GM23338 (cell line): ENCODE measurements around the gene SMOC2. TPM values are rescaled to one million over a fixed set of nuclear protein-coding genes. Genes with fewer than 3 reads are reported as not detected.

Experiments used
- ATAC-seq: fragments of 200-7000 bp; cut with Tn5 transposase; 3 replicates; pipeline ENCODE4 v1.9.1; 2020
- DNase-seq: peaks from one replicate; pipeline ENCODE4 v3.0.0-alpha.2; 2015; ENCODE audit warnings: low spot score
- H2AFZ ChIP-seq: fragments of 200-600 bp; sonication (generic); 2 replicates; pipeline ENCODE4 v1.8.0; 2016; ENCODE audit warnings: antibody characterized with exemption, mild to moderate bottlenecking, moderate library complexity
- H3F3A ChIP-seq: fragments of 200-600 bp; sonication (generic); replicated peaks from 2 replicates; pipeline ENCODE4 v1.8.0; 2017; ENCODE audit warnings: antibody characterized with exemption, mixed run types, low read depth
- H3K27ac ChIP-seq: fragments of 200-600 bp; sonication (generic); 2 replicates; pipeline ENCODE4 v1.6.1; 2016; ENCODE audit warnings: low read depth
- H3K27me3 ChIP-seq: fragments of 200-600 bp; sonication (generic); 2 replicates; pipeline ENCODE4 v1.8.0; 2016; ENCODE audit warnings: mild to moderate bottlenecking, mixed run types, moderate library complexity; ENCODE audit not compliant: insufficient read depth
- H3K36me3 ChIP-seq: fragments of 200-600 bp; sonication (generic); 2 replicates; pipeline ENCODE4 v1.8.0; 2016; ENCODE audit warnings: mild to moderate bottlenecking; ENCODE audit not compliant: insufficient read depth
- H3K4me1 ChIP-seq: fragments of 200-600 bp; sonication (generic); 2 replicates; pipeline ENCODE4 v1.8.0; 2016; ENCODE audit warnings: mild to moderate bottlenecking, moderate library complexity; ENCODE audit not compliant: insufficient read depth
- H3K4me2 ChIP-seq: fragments of 200-600 bp; sonication (generic); 2 replicates; pipeline ENCODE4 v1.7.1; 2017; ENCODE audit warnings: mixed run types
- H3K4me3 ChIP-seq: fragments of 200-600 bp; sonication (generic); 2 replicates; pipeline ENCODE4 v1.6.1; 2016; ENCODE audit warnings: mixed run types
- H3K79me2 ChIP-seq: fragments of 200-600 bp; sonication (generic); replicated peaks from 2 replicates; pipeline ENCODE4 v1.8.0; 2017; ENCODE audit warnings: mild to moderate bottlenecking; ENCODE audit not compliant: insufficient read depth
- H3K9me2 ChIP-seq: fragments of 200-600 bp; sonication (generic); 2 replicates; pipeline ENCODE4 v1.8.0; 2017; ENCODE audit not compliant: insufficient read depth
- H4K20me1 ChIP-seq: fragments of 200-600 bp; sonication (generic); replicated peaks from 2 replicates; pipeline ENCODE4 v1.8.0; 2017; ENCODE audit warnings: mild to moderate bottlenecking; ENCODE audit not compliant: insufficient read depth
- H3K27ac Mint-ChIP-seq: 2 replicates; pipeline ENCODE4 v1.8.0; 2020; ENCODE audit warnings: inconsistent platforms, mild to moderate bottlenecking, moderate library complexity, mixed read lengths
- H3K27me3 Mint-ChIP-seq: 3 replicates; pipeline ENCODE4 v1.8.0; 2022; ENCODE audit warnings: low read depth, mild to moderate bottlenecking, moderate library complexity, mixed read lengths, inconsistent platforms; ENCODE audit not compliant: insufficient read depth, poor library complexity
- H3K36me3 Mint-ChIP-seq: 3 replicates; pipeline ENCODE4 v1.8.0; 2021; ENCODE audit warnings: low read depth, mild to moderate bottlenecking, inconsistent platforms, moderate library complexity, mixed read lengths
- H3K4me1 Mint-ChIP-seq: 3 replicates; pipeline ENCODE4 v1.8.0; 2020; ENCODE audit warnings: mild to moderate bottlenecking, inconsistent platforms, mixed read lengths
- H3K4me3 Mint-ChIP-seq: 3 replicates; pipeline ENCODE4 v1.8.0; 2021; ENCODE audit warnings: moderate library complexity, mild to moderate bottlenecking, inconsistent platforms, mixed read lengths
- H3K9me3 Mint-ChIP-seq: 3 replicates; pipeline ENCODE4 v1.8.0; 2020; ENCODE audit warnings: moderate library complexity, mild to moderate bottlenecking, inconsistent platforms, mixed read lengths
- CREB1 ChIP-seq: fragments of 250-450 bp; sonication (Bioruptor Pico); IDR thresholded peaks from 2 replicates; pipeline ENCODE4 v1.5.0; 2020; ENCODE audit warnings: low read depth, mild to moderate bottlenecking, moderate library complexity
- NANOG ChIP-seq: IDR thresholded peaks from 2 replicates; pipeline ENCODE4 v1.6.1; 2016; ENCODE audit warnings: antibody characterized with exemption, borderline replicate concordance
- ZNF331 ChIP-seq: fragments of 250-450 bp; sonication (Bioruptor Pico); IDR thresholded peaks from 2 replicates; pipeline ENCODE4 v1.5.0; 2020; ENCODE audit warnings: low read depth, mild to moderate bottlenecking, moderate library complexity
- polyA plus RNA-seq: library from polyadenylated mRNA; unstranded; fragments of >200 nt; fragmentation: Nextera tagmentation; extraction: Ambion mirVana; gene quantifications from 2 replicates; pipeline ENCODE4 v1.2.1, GENCODE V29; 2016
- total RNA-seq: library from RNA; depleted of rRNA; stranded (reverse); fragments of >200 nt; shearing (Covaris generic); gene quantifications from 2 replicates; pipeline ENCODE4 v1.2.3, GENCODE V29; 2014
- TF ChIP-seq, protein P1 (sequence below), 2 experiments: fragments of 200-600 bp in 1 of 2; sonication (generic) in 1 of 2; conservative IDR thresholded peaks; 2 replicates each; pipeline versions ENCODE4 v1.5.1 to v1.6.1; 2016 to 2017; ENCODE audit warnings: antibody characterized with exemption in 2 of 2, low read depth in 2 of 2, mild to moderate bottlenecking in 2 of 2, moderate library complexity in 1 of 2
- TF ChIP-seq, protein P2 (sequence below): fragments of 250-450 bp; sonication (Bioruptor Pico); IDR thresholded peaks from 2 replicates; pipeline ENCODE4 v1.5.0; 2020; ENCODE audit warnings: mild to moderate bottlenecking, moderate library complexity

The SMOC2 gene
- total and polyA plus RNA-seq, 2 experiments from 2014 or later: 4.3 to 6.5 TPM

DNA sequence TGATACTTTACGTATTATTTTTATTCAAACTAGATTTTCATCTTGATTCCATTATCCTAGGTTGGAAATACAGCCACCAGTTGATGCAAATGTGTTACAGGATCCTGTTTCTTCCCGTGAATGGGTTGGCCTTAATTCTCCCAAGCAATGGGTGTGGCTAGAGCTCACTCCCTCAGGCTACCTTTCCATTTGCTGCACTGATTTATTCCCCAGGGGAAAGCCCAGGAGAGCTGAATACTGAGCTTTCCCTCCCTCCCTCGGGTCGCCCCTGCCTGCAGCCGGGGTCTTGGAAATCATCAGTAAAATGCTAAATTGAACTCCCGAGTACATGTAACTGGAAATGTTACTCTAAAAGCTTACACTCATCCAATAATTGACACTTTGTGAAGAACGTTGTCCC, 9.9 kb downstream of the SMOC2 start (continued):
- TF ChIP-seq, protein P1, sequence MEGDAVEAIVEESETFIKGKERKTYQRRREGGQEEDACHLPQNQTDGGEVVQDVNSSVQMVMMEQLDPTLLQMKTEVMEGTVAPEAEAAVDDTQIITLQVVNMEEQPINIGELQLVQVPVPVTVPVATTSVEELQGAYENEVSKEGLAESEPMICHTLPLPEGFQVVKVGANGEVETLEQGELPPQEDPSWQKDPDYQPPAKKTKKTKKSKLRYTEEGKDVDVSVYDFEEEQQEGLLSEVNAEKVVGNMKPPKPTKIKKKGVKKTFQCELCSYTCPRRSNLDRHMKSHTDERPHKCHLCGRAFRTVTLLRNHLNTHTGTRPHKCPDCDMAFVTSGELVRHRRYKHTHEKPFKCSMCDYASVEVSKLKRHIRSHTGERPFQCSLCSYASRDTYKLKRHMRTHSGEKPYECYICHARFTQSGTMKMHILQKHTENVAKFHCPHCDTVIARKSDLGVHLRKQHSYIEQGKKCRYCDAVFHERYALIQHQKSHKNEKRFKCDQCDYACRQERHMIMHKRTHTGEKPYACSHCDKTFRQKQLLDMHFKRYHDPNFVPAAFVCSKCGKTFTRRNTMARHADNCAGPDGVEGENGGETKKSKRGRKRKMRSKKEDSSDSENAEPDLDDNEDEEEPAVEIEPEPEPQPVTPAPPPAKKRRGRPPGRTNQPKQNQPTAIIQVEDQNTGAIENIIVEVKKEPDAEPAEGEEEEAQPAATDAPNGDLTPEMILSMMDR (conservative IDR thresholded peaks at IDR 0.05; ENCODE audit: low read depth in 2 of 2): no peak
- TF ChIP-seq NANOG: no peak
- no peak for TF ChIP-seq CREB1 (CRISPR knock-in tag)
- TF ChIP-seq ZNF331: no peak
- TF ChIP-seq, protein P2, sequence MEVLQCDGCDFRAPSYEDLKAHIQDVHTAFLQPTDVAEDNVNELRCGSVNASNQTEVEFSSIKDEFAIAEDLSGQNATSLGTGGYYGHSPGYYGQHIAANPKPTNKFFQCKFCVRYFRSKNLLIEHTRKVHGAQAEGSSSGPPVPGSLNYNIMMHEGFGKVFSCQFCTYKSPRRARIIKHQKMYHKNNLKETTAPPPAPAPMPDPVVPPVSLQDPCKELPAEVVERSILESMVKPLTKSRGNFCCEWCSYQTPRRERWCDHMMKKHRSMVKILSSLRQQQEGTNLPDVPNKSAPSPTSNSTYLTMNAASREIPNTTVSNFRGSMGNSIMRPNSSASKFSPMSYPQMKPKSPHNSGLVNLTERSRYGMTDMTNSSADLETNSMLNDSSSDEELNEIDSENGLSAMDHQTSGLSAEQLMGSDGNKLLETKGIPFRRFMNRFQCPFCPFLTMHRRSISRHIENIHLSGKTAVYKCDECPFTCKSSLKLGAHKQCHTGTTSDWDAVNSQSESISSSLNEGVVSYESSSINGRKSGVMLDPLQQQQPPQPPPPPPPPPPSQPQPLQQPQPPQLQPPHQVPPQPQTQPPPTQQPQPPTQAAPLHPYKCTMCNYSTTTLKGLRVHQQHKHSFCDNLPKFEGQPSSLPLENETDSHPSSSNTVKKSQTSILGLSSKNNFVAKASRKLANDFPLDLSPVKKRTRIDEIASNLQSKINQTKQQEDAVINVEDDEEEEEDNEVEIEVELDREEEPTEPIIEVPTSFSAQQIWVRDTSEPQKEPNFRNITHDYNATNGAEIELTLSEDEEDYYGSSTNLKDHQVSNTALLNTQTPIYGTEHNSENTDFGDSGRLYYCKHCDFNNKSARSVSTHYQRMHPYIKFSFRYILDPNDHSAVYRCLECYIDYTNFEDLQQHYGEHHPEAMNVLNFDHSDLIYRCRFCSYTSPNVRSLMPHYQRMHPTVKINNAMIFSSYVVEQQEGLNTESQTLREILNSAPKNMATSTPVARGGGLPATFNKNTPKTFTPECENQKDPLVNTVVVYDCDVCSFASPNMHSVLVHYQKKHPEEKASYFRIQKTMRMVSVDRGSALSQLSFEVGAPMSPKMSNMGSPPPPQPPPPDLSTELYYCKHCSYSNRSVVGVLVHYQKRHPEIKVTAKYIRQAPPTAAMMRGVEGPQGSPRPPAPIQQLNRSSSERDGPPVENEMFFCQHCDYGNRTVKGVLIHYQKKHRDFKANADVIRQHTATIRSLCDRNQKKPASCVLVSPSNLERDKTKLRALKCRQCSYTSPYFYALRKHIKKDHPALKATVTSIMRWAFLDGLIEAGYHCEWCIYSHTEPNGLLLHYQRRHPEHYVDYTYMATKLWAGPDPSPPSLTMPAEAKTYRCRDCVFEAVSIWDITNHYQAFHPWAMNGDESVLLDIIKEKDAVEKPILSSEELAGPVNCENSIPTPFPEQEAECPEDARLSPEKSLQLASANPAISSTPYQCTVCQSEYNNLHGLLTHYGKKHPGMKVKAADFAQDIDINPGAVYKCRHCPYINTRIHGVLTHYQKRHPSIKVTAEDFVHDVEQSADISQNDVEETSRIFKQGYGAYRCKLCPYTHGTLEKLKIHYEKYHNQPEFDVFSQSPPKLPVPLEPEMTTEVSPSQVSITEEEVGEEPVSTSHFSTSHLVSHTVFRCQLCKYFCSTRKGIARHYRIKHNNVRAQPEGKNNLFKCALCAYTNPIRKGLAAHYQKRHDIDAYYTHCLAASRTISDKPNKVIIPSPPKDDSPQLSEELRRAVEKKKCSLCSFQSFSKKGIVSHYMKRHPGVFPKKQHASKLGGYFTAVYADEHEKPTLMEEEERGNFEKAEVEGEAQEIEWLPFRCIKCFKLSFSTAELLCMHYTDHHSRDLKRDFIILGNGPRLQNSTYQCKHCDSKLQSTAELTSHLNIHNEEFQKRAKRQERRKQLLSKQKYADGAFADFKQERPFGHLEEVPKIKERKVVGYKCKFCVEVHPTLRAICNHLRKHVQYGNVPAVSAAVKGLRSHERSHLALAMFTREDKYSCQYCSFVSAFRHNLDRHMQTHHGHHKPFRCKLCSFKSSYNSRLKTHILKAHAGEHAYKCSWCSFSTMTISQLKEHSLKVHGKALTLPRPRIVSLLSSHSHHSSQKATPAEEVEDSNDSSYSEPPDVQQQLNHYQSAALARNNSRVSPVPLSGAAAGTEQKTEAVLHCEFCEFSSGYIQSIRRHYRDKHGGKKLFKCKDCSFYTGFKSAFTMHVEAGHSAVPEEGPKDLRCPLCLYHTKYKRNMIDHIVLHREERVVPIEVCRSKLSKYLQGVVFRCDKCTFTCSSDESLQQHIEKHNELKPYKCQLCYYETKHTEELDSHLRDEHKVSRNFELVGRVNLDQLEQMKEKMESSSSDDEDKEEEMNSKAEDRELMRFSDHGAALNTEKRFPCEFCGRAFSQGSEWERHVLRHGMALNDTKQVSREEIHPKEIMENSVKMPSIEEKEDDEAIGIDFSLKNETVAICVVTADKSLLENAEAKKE: no peak

- H3K36me3 Mint-ChIP-seq: no peaks in the 10 kb centered on the region
Observed at GRCh38 chr6:168451805-168452517, 11.0 kb downstream of the SMOC2 start.

More at GRCh38 chr6:168451805-168452517, 11.0 kb downstream of the SMOC2 start:
- Histone ChIP-seq H3K27me3 (no peaks in the 10 kb centered on the region), H3K36me3 (no peaks in the 10 kb centered on the region), H3K9me2 (no peaks in the 10 kb centered on the region), H3K4me3 (no peak overlapping the region), H3K4me2 (peak overlapping the region; percentile 49), H3K4me1 (peaks cover 30% of the 10 kb centered on the region), H3K79me2 (no peaks in the 10 kb centered on the region), H3K27ac (no peak overlapping the region), H2AFZ (no peak overlapping the region), H3F3A (no peaks in the 10 kb centered on the region), H4K20me1 (no peaks in the 10 kb centered on the region)
- no peaks in the 10 kb centered on the region; the same call in 2 of the 3 replicates for H3K9me3 Mint-ChIP-seq
- no peak overlapping the region for H3K4me3 Mint-ChIP-seq
- peaks cover 5% of the 10 kb centered on the region for H3K27me3 Mint-ChIP-seq
- TF ChIP-seq, protein P1 (conservative IDR thresholded peaks at IDR 0.05; ENCODE audit: low read depth in 2 of 2): peak; percentile 61 to 76
- TF ChIP-seq NANOG: no peak
- H3K4me1 Mint-ChIP-seq: peaks cover 37% of the 10 kb centered on the region
- peak; percentile 72 for DNase-seq
- H3K27ac Mint-ChIP-seq: no peak overlapping the region; the same call in 1 of the 2 replicates
- peak; percentile 83 for ATAC-seq
